ENCODE data around the gene VPS37C.

The VPS37C gene

GRCh38 chr11:61194169-61194671, 33.0 kb upstream of the VPS37C start:
- DNase-seq (ENCODE audit: low spot score) = no peak
- TF ChIP-seq CTCF (IDR thresholded peaks at IDR 0.05; ENCODE audit: poor library complexity, severe bottlenecking) = no peak

GRCh38 chr11:61193596-61193995, 32.4 kb upstream of the VPS37C start:
- H3K27ac ChIP-seq (ENCODE audit: poor library complexity, severe bottlenecking) = no peak overlapping the region
- no peak for ATAC-seq (ENCODE audit: low read depth)
- TF ChIP-seq CTCF (IDR thresholded peaks at IDR 0.05; ENCODE audit: poor library complexity, severe bottlenecking) = no peak
- H3K27me3 ChIP-seq (ENCODE audit: insufficient read depth, poor library complexity, severe bottlenecking) = no peaks in the 10 kb centered on the region
- H3K4me3 ChIP-seq (ENCODE audit: severe bottlenecking) = no peak overlapping the region
- H3K4me1 ChIP-seq (ENCODE audit: insufficient read depth, poor library complexity, severe bottlenecking) = no peaks in the 10 kb centered on the region
- H3K9me3 ChIP-seq (ENCODE audit: severe bottlenecking) = no peaks in the 10 kb centered on the region
- no peak for DNase-seq (ENCODE audit: low spot score)
- H3K36me3 ChIP-seq (ENCODE audit: low read depth) = no peaks in the 10 kb centered on the region

More at GRCh38 chr11:61194169-61194671, 33.0 kb upstream of the VPS37C start:
- no peak for ATAC-seq (ENCODE audit: low read depth)
- Histone ChIP-seq H3K4me1 (ENCODE audit: insufficient read depth, poor library complexity, severe bottlenecking) (no peaks in the 10 kb centered on the region), H3K4me3 (ENCODE audit: severe bottlenecking) (no peak overlapping the region), H3K9me3 (ENCODE audit: severe bottlenecking) (no peaks in the 10 kb centered on the region), H3K27ac (ENCODE audit: poor library complexity, severe bottlenecking) (no peak overlapping the region), H3K36me3 (ENCODE audit: low read depth) (no peaks in the 10 kb centered on the region), H3K27me3 (ENCODE audit: insufficient read depth, poor library complexity, severe bottlenecking) (no peaks in the 10 kb centered on the region)

GRCh38 chr11:61189933-61190332, 28.7 kb upstream of the VPS37C start:
- no peaks in the 10 kb centered on the region for H3K4me1 ChIP-seq (ENCODE audit: insufficient read depth, poor library complexity, severe bottlenecking)
- DNase-seq (ENCODE audit: low spot score) = no peak

GRCh38 chr11:61187505-61188130, 26.4 kb upstream of the VPS37C start:
- Histone ChIP-seq H3K36me3 (ENCODE audit: low read depth) (no peaks in the 10 kb centered on the region), H3K27ac (ENCODE audit: poor library complexity, severe bottlenecking) (no peak overlapping the region), H3K4me3 (ENCODE audit: severe bottlenecking) (no peak overlapping the region), H3K4me1 (ENCODE audit: insufficient read depth, poor library complexity, severe bottlenecking) (no peaks in the 10 kb centered on the region), H3K27me3 (ENCODE audit: insufficient read depth, poor library complexity, severe bottlenecking) (no peaks in the 10 kb centered on the region), H3K9me3 (ENCODE audit: severe bottlenecking) (no peaks in the 10 kb centered on the region)
- DNase-seq (ENCODE audit: low spot score) = no peak
- peak; percentile 75 for ATAC-seq (ENCODE audit: low read depth)
- TF ChIP-seq CTCF (IDR thresholded peaks at IDR 0.05; ENCODE audit: poor library complexity, severe bottlenecking) = peak; percentile 96

More at GRCh38 chr11:61189933-61190332, 28.7 kb upstream of the VPS37C start:
- TF ChIP-seq CTCF (IDR thresholded peaks at IDR 0.05; ENCODE audit: poor library complexity, severe bottlenecking) = no peak
- Histone ChIP-seq H3K27ac (ENCODE audit: poor library complexity, severe bottlenecking) (no peak overlapping the region), H3K36me3 (ENCODE audit: low read depth) (no peaks in the 10 kb centered on the region), H3K9me3 (ENCODE audit: severe bottlenecking) (no peaks in the 10 kb centered on the region), H3K4me3 (ENCODE audit: severe bottlenecking) (no peak overlapping the region), H3K27me3 (ENCODE audit: insufficient read depth, poor library complexity, severe bottlenecking) (no peaks in the 10 kb centered on the region)
- no peak for ATAC-seq (ENCODE audit: low read depth)

GRCh38 chr11:61186504-61186903, 25.3 kb upstream of the VPS37C start:
- H3K27ac ChIP-seq (ENCODE audit: poor library complexity, severe bottlenecking) = no peak overlapping the region
- no peaks in the 10 kb centered on the region for H3K36me3 ChIP-seq (ENCODE audit: low read depth)
- no peaks in the 10 kb centered on the region for H3K4me1 ChIP-seq (ENCODE audit: insufficient read depth, poor library complexity, severe bottlenecking)
- DNase-seq (ENCODE audit: low spot score) = no peak
- no peak for TF ChIP-seq CTCF (IDR thresholded peaks at IDR 0.05; ENCODE audit: poor library complexity, severe bottlenecking)
- no peaks in the 10 kb centered on the region for H3K9me3 ChIP-seq (ENCODE audit: severe bottlenecking)
- H3K4me3 ChIP-seq (ENCODE audit: severe bottlenecking) = no peak overlapping the region
- no peaks in the 10 kb centered on the region for H3K27me3 ChIP-seq (ENCODE audit: insufficient read depth, poor library complexity, severe bottlenecking)
- no peak for ATAC-seq (ENCODE audit: low read depth)

Measured in RWPE2 (cell line).